Psoas muscle (tissue), 8 donors: ENCODE results near the gene LSP1. TPM values are rescaled to one million over a fixed set of nuclear protein-coding genes. Genes with fewer than 3 reads are reported as not detected.
A peak's percentile ranks its signal among the peaks of the same experiment; 100 is the strongest.

ENCODE experiments used
- ATAC-seq, 4 donors: fragments of 200-7000 bp; cut with Tn5 transposase; one replicate each; pipeline ENCODE4 v1.9.1; 2020; ENCODE audit warnings: moderate library complexity in 3 of 4, mild to moderate bottlenecking in 2 of 4
- DNase-seq, 2 donors: peaks; one replicate each; pipeline ENCODE4 v3.0.0-alpha.2; 2020
- H3K27ac ChIP-seq: fragments of 200-600 bp; one replicate; pipeline ENCODE4 v1.8.0; 2022
- H3K27me3 ChIP-seq, 3 donors: fragments of 200-600 bp in 1 of 3; one replicate each; pipeline versions ENCODE4 v1.6.1 to v1.8.0; 2013 to 2022; ENCODE audit warnings: low read length in 2 of 3, mild to moderate bottlenecking in 2 of 3, moderate library complexity in 1 of 3; ENCODE audit not compliant: insufficient read depth in 3 of 3
- H3K36me3 ChIP-seq, 2 donors: fragments of 200-600 bp in 1 of 2; one replicate each; pipeline versions ENCODE4 v1.6.1 to v1.8.0; 2013 to 2022; ENCODE audit warnings: low read depth in 1 of 2, mild to moderate bottlenecking in 1 of 2, moderate library complexity in 1 of 2; ENCODE audit not compliant: insufficient read depth in 1 of 2
- H3K4me1 ChIP-seq: fragments of 200-600 bp; one replicate; pipeline ENCODE4 v1.8.0; 2022
- H3K4me3 ChIP-seq: fragments of 200-600 bp; one replicate; pipeline ENCODE4 v1.8.0; 2022; ENCODE audit warnings: mild to moderate bottlenecking
- H3K9me3 ChIP-seq: fragments of 200-600 bp; one replicate; pipeline ENCODE4 v1.8.0; 2022
- WGBS, 3 donors: extraction: QIAGEN DNeasy Blood & Tissue Kit; methylation state at CpG; one replicate each; pipeline versions ENCODE4 v1.1.6 to v1.1.7; 2013; 5-methylcytosine and 5-hydroxymethylcytosine counted together
- intact Hi-C, 2 donors: fragments of 100-400 bp; cut with DNase I; formaldehyde crosslinking; loops; one replicate each; pipeline versions ENCODE4 v1.11.0 to v1.14.2; 2022
- polyA plus RNA-seq, 3 donors: library from polyadenylated mRNA; stranded (reverse); fragments of 200-250 nt; gene quantifications; one replicate each; pipeline ENCODE4 v1.2.3, GENCODE V29; 2013
- total RNA-seq, 4 donors: library from RNA; stranded (reverse); fragmentation: NEBNext Ultra II Directional in 2 of 4; extraction: Animal tissue kit (Norgen Biotek cat#: 25700) in 2 of 4; gene quantifications; one replicate each; pipeline versions ENCODE4 v1.2.1 to v1.2.4, GENCODE V29; 2021 to 2023
- TF ChIP-seq, protein P1 (sequence below): fragments of 200-600 bp; IDR thresholded peaks from one replicate; pipeline ENCODE4 v1.8.0; 2022; ENCODE audit warnings: antibody characterized with exemption
- donor health status: healthy with polysubstance abuse.
- donor health status: DM: no; HTN: no; CAD: no; lungs with moderate emphysema.
- donor health status: Bipolar disorder and iron deficiency.
- donor health status: healthy.
- donor health status: DM: yes; HTN: yes; CAD: no.
- donor health status: DM: no; HTN: no; CAD: no.
- donor health status: DM: no; HTN: no; CAD: no.
- donor health status: DM: yes; HTN: yes; CAD: no.

Gene LSP1
- total and polyA plus RNA-seq, 7 donors, result 7.5 to 27.1 (median 14.4) TPM

DNA sequence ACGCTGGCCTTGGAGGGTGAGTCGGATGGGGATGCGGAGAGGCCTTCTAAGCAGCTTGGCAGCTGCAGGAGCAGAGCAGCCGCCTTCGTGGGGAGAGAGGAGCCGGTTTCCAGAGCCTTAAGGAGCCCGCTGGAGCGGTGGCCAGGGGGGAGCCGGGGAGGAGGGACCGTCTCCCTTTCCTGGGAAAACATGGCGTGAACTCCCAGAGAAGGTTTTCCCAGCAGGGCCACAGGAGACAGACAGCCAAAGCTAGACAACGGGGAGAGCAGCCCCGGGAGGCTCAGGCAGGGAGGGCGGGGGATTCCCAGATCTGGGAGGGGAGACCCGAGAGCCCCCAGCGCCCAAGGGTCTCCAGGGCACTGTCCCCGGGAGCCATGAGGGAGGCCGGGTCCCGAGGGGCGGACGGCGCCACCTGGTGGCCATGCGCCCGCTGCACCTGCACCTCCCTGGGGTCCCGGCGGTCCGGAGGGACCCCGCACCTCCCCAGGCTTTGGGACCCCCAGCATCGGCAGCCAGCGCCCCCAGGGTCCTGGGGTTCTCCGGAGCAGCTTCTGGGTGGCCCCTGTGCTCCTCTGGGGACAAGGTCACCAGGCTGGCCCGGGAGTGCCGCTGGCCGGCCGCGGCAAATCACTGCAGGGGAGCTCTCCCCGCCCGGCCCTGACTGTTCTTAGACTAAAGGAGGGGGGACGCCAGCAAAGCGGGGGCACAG, 20.5 kb upstream of the LSP1 start:
- Histone ChIP-seq H3K27ac (no peak overlapping the region), H3K27me3 (peaks cover 0 to 6% (median 5%) of the 10 kb centered on the region in 3 donors)
- WGBS, 3 donors, result 12 to 23% (median 15%) methylated on average over 30 to 40 of the region's 40 CpGs

GRCh38 chr11:1832920-1833295, 20.0 kb upstream of the LSP1 start:
- TF ChIP-seq, protein P1, sequence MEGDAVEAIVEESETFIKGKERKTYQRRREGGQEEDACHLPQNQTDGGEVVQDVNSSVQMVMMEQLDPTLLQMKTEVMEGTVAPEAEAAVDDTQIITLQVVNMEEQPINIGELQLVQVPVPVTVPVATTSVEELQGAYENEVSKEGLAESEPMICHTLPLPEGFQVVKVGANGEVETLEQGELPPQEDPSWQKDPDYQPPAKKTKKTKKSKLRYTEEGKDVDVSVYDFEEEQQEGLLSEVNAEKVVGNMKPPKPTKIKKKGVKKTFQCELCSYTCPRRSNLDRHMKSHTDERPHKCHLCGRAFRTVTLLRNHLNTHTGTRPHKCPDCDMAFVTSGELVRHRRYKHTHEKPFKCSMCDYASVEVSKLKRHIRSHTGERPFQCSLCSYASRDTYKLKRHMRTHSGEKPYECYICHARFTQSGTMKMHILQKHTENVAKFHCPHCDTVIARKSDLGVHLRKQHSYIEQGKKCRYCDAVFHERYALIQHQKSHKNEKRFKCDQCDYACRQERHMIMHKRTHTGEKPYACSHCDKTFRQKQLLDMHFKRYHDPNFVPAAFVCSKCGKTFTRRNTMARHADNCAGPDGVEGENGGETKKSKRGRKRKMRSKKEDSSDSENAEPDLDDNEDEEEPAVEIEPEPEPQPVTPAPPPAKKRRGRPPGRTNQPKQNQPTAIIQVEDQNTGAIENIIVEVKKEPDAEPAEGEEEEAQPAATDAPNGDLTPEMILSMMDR, result no peak
- ATAC-seq, result no peak
- no peak overlapping the region for H3K27ac ChIP-seq
- H3K27me3 ChIP-seq, result peaks cover 0 to 3% (median under 1%) of the 10 kb centered on the region in 3 donors
- DNase-seq, result peak in 1 of 2 donors; percentile 48
- H3K9me3 ChIP-seq, result no peaks in the 10 kb centered on the region
- peaks cover 6% of the 10 kb centered on the region for H3K4me1 ChIP-seq
- no peak overlapping the region for H3K4me3 ChIP-seq
- 54 to 55% (median 54%) methylated on average over 17 of the region's 17 CpGs for WGBS, 3 donors
- intact Hi-C loops, result loop anchor here (1.0 to 10.0 kb wide), 5 partner anchors 82 to 181 kb away; partner anchors contain the start of gene IFITM10 (in 1 of the 2)
- H3K36me3 ChIP-seq, result no peaks in the 10 kb centered on the region

More for the DNA sequence above, 20.5 kb upstream of the LSP1 start:
- no peaks in the 10 kb centered on the region for H3K9me3 ChIP-seq
- TF ChIP-seq, protein P1, result peak; percentile 99
- peak; percentile 71 to 92 (median 74) for ATAC-seq
- peaks cover under 1% of the 10 kb centered on the region for H3K4me1 ChIP-seq
- peak; percentile 66 to 78 for DNase-seq
- H3K36me3 ChIP-seq, result no peaks in the 10 kb centered on the region
- intact Hi-C loops, result loop anchor here (1.0 to 10.0 kb wide), 5 partner anchors 82 to 180 kb away; partner anchors contain the start of gene IFITM10 (in 1 of the 2)
- H3K4me3 ChIP-seq, result peak overlapping the region; percentile 33

DNA sequence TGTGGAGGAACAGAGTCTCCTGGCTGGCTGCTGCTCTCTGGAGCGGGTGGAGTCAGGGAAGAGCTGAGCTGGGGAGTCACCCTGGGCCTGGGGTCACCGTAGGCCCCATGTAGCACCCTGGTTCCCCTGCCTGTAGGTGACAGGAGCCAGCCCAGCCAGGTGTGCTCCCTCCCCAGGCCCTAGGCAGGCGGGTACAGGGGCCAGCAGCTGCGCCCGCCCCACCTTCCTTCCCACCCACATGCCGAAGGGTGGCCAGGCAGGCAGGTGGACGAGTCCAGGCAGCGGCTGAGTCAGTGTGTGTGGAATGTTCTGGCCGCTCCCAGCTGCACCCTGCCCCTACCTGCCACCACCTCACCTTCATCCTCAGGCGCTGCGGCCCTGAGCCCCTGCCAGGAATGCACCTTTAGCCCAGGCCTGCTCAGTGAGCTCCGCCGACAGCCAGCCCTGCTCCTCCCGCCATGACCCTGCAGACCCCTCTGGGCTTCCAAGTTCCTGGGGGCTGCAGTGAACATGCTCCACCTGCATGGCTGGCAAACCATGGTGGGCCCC, 18.7 kb upstream of the LSP1 start:
- Histone ChIP-seq H3K4me3 (no peak overlapping the region), H3K27me3 (peaks cover 0 to 2% (median 0%) of the 10 kb centered on the region in 3 donors), H3K9me3 (no peaks in the 10 kb centered on the region), H3K27ac (no peak overlapping the region), H3K36me3 (no peaks in the 10 kb centered on the region), H3K4me1 (peaks cover 11% of the 10 kb centered on the region)
- intact Hi-C loops, result loop anchor here in 1 of 2 donors (10.0 kb wide), 1 partner anchor 89 kb away; no protein-coding TSS in a partner anchor
- WGBS, 3 donors, result 87 to 94% (median 90%) methylated on average over 12 to 14 of the region's 14 CpGs
- no peak for ATAC-seq
- DNase-seq, result no peak
- TF ChIP-seq, protein P1, result no peak

DNA sequence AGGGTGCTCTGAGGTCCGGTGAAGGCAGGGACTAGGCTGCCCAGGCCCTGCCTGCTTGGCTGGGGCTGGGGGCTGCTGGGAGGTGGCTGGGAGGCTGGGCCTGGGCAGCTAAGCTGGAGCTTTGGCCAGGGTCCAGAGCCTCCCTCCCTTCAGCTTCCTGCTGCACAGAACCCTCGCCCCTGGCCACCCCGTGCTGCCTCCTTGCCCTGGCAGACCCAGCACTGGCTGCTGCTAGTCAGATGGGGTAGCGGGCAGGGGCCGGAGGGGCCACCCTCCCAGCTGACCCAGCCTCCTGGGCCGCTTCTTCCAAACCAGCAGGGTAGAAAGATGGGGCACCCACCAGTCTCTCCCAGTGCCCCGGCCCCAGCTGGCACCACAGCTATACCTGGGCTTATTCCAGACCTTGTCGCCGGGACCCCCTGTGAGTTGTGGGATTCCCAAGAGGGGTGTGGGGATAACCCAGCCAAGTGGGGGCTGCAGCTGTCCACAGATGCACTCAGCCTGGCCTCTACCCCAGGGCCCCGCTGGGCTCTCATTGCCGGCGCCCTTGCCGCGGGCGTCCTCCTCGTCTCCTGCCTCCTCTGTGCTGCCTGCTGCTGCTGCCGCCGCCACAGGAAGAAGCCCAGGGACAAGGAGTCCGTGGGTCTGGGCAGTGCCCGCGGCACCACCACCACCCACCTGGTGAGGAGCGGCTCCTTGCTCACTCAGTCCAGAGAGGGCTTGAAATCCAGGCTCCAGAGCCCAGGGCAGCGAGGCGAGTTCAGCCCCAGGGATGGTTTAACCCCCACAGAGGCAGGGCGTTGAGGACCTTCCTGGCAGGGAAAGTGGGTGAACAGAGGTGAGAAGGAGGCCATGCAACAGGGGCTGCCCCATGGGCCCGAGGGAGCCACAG, 17.9 kb upstream of the LSP1 start, which contains the start of gene SYT8:
SYT8 (plus strand) TSS at position 212 of the 892 bp plus-strand sequence; CDS start at position 328, 116 bp downstream.
- H3K9me3 ChIP-seq, result no peaks in the 10 kb centered on the region
- H3K4me1 ChIP-seq, result peaks cover 11% of the 10 kb centered on the region
- H3K27ac ChIP-seq, result no peak within 1 kb of the TSS
- TF ChIP-seq, protein P1, result no peak
- intact Hi-C loops, result loop anchor here (5.0 to 10.0 kb wide), 3 partner anchors 47 to 317 kb away; no protein-coding TSS in a partner anchor
- peaks cover 0 to 2% (median 0%) of the 10 kb centered on the region in 3 donors for H3K27me3 ChIP-seq
- H3K4me3 ChIP-seq, result no peak within 1 kb of the TSS
- DNase-seq (peak in 1 of 2 donors; percentile 52), ATAC-seq (no peak)
- no peaks in the 10 kb centered on the region for H3K36me3 ChIP-seq
- WGBS, 3 donors, result 79 to 86% (median 84%) methylated on average over 19 to 26 of the region's 26 CpGs
